Peyer's patch (tissue), 4 donors: ENCODE data around the gene CSRP1.

ENCODE experiments used
- POLR2A ChIP-seq, 2 donors: fragments of 450-650 bp; IDR thresholded peaks; one replicate each; pipeline ENCODE4 v1.5.1; 2017; ENCODE audit warnings: antibody characterized with exemption in 2 of 2, mild to moderate bottlenecking in 2 of 2, moderate library complexity in 2 of 2
- TF ChIP-seq, protein P1 (sequence below), 6 experiments: fragments of 450-650 bp in 4 of 6; fragments of 200-600 bp in 2 of 6; sonication (generic) in 1 of 6; IDR thresholded peaks; one replicate each; pipeline ENCODE4 v1.5.1; 2017 to 2019; ENCODE audit warnings: antibody characterized with exemption in 6 of 6, mild to moderate bottlenecking in 3 of 6, moderate library complexity in 1 of 6

DNA sequence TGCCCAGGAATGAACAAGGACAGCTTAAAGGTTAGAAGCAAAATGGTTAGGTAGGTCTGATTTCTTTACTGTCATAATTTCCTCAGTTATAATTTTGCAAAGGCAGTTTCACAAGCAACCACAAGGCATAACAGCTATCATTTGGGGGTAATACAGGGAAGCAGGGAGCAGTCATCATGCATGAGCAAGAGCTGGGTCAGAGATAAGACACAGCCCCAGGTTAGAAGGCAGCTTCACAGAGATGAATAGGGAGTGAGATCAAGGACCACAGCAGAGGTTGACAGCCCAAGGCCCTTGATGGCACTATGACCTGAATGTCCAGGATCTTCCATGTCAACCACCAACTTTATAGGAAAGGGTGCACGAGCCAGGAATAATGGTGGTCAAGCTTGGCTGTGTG, 9.0 kb upstream of the CSRP1 start:
- TF ChIP-seq POLR2A (IDR thresholded peaks at IDR 0.05) = no peak
- TF ChIP-seq, protein P1, sequence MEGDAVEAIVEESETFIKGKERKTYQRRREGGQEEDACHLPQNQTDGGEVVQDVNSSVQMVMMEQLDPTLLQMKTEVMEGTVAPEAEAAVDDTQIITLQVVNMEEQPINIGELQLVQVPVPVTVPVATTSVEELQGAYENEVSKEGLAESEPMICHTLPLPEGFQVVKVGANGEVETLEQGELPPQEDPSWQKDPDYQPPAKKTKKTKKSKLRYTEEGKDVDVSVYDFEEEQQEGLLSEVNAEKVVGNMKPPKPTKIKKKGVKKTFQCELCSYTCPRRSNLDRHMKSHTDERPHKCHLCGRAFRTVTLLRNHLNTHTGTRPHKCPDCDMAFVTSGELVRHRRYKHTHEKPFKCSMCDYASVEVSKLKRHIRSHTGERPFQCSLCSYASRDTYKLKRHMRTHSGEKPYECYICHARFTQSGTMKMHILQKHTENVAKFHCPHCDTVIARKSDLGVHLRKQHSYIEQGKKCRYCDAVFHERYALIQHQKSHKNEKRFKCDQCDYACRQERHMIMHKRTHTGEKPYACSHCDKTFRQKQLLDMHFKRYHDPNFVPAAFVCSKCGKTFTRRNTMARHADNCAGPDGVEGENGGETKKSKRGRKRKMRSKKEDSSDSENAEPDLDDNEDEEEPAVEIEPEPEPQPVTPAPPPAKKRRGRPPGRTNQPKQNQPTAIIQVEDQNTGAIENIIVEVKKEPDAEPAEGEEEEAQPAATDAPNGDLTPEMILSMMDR (IDR thresholded peaks at IDR 0.05) = no peak
